SK-N-SH (cell line): ENCODE data around the gene TNN. TPM values are rescaled to one million over a fixed set of nuclear protein-coding genes. Genes with fewer than 3 reads are reported as not detected.

Experiments used
- CTCF ChIA-PET: fragments of 300-600, 350-600 bp; formaldehyde crosslinking; extraction: SDS; loops from one replicate; lab custom pipeline; 2021; lab: Yijun Ruan, JAX
- POLR2A ChIA-PET: fragments of 350-600 bp; sonication (Branson Sonifier 250); formaldehyde crosslinking; extraction: SDS; loops from one replicate; lab custom pipeline; 2020; ENCODE audit warnings: antibody characterized with exemption, inconsistent platforms; lab: Yijun Ruan, JAX
- DNase-seq: peaks from one replicate; pipeline ENCODE4 v3.0.0; 2012
- H2AFZ ChIP-seq: fragments of 200-600 bp; sonication (generic); 2 replicates; pipeline ENCODE4 v1.8.1; 2016; ENCODE audit warnings: antibody characterized with exemption, mild to moderate bottlenecking, low read depth
- H3F3A ChIP-seq: fragments of 200-600 bp; sonication (generic); replicated peaks from 2 replicates; pipeline ENCODE3; 2016; ENCODE audit warnings: antibody characterized with exemption, mild to moderate bottlenecking; ENCODE audit not compliant: insufficient read depth
- H3K27ac ChIP-seq, 2 experiments: fragments of 200-500 bp in 1 of 2; fragments of 200-600 bp in 1 of 2; sonication (Bioruptor generic) in 1 of 2; sonication (generic), shearing (Covaris generic) in 1 of 2; 2 replicates each; pipeline versions ENCODE4 v1.5.1 to v1.6.1; 2014 to 2016; ENCODE audit warnings: low read depth in 2 of 2, inconsistent platforms in 1 of 2, low read length in 1 of 2, mild to moderate bottlenecking in 1 of 2, mixed read lengths in 1 of 2
- H3K27me3 ChIP-seq: fragments of 200-600 bp; sonication (generic), shearing (Covaris generic); 2 replicates; pipeline ENCODE4 v1.6.1; 2016; ENCODE audit warnings: mixed run types; ENCODE audit not compliant: insufficient read depth
- H3K36me3 ChIP-seq, 2 experiments: fragments of 200-500 bp in 1 of 2; fragments of 200-600 bp in 1 of 2; sonication (Bioruptor generic) in 1 of 2; sonication (generic) in 1 of 2; replicated peaks in 1 of 2; 2 replicates each; pipeline versions ENCODE3 to v1.5.1; 2014 to 2016; ENCODE audit warnings: low read length in 1 of 2, mild to moderate bottlenecking in 1 of 2; ENCODE audit not compliant: insufficient read depth in 2 of 2, control insufficient read depth in 1 of 2
- H3K4me1 ChIP-seq, 2 experiments: fragments of 200-500 bp in 1 of 2; fragments of 200-600 bp in 1 of 2; sonication (Bioruptor generic) in 1 of 2; sonication (generic), shearing (Covaris generic) in 1 of 2; 2 replicates each; pipeline versions ENCODE4 v1.5.1 to v1.6.1; 2014 to 2016; ENCODE audit warnings: low read depth in 1 of 2, low read length in 1 of 2, mixed run types in 1 of 2; ENCODE audit not compliant: insufficient read depth in 2 of 2, control insufficient read depth in 1 of 2
- H3K4me2 ChIP-seq: fragments of 200-600 bp; sonication (generic), shearing (Covaris generic); 2 replicates; pipeline ENCODE4 v1.6.1; 2017; ENCODE audit warnings: mixed run types
- H3K4me3 ChIP-seq, 2 experiments: fragments of 200-500 bp in 1 of 2; fragments of 200-600 bp in 1 of 2; sonication (Bioruptor generic) in 1 of 2; sonication (generic), shearing (Covaris generic) in 1 of 2; 2 replicates each; pipeline versions ENCODE4 v1.5.1 to v1.8.1; 2014 to 2016; ENCODE audit warnings: low read depth in 2 of 2, inconsistent platforms in 1 of 2, low read length in 1 of 2, mild to moderate bottlenecking in 1 of 2, mixed read lengths in 1 of 2, moderate library complexity in 1 of 2
- H3K79me2 ChIP-seq: fragments of 200-600 bp; sonication (generic); 2 replicates; pipeline ENCODE4 v1.8.1; 2017; ENCODE audit warnings: mild to moderate bottlenecking; ENCODE audit not compliant: insufficient read depth
- H3K9ac ChIP-seq: fragments of 200-600 bp; sonication (generic); 2 replicates; pipeline ENCODE4 v1.6.1; 2017; ENCODE audit warnings: mixed run types
- H3K9me2 ChIP-seq: fragments of 200-600 bp; sonication (generic); 2 replicates; pipeline ENCODE4 v1.6.1; 2017; ENCODE audit warnings: mixed run types
- H3K9me3 ChIP-seq: fragments of 200-600 bp; sonication (generic); 2 replicates; pipeline ENCODE4 v1.6.1; 2017; ENCODE audit warnings: mixed run types, mild to moderate bottlenecking, moderate library complexity
- H4K20me1 ChIP-seq: fragments of 200-600 bp; sonication (generic); 2 replicates; pipeline ENCODE4 v1.6.1; 2017; ENCODE audit warnings: mild to moderate bottlenecking, mixed run types; ENCODE audit not compliant: insufficient read depth
- ELF1 ChIP-seq: IDR thresholded peaks from 2 replicates; pipeline ENCODE4 v1.4.0; 2012
- EP300 ChIP-seq, 2 experiments: IDR thresholded peaks; 2 replicates each; pipeline versions ENCODE4 v1.4.0 to v1.6.1; 2012; ENCODE audit warnings: borderline replicate concordance in 1 of 2, low read depth in 1 of 2, low read length in 1 of 2
- EZH2phosphoT487 ChIP-seq: fragments of 200-600 bp; sonication (generic); IDR thresholded peaks from 2 replicates; pipeline ENCODE4 v1.6.1; 2017; ENCODE audit warnings: low read depth, mixed run types, mild to moderate bottlenecking, antibody characterized with exemption, moderate library complexity, borderline replicate concordance
- FOSL2 ChIP-seq: IDR thresholded peaks from 2 replicates; pipeline ENCODE4 v1.4.0; 2012; ENCODE audit warnings: low read depth, mild to moderate bottlenecking, moderate library complexity, borderline replicate concordance
- FOXJ3 ChIP-seq: sonication (generic); formaldehyde crosslinking; IDR thresholded peaks from 2 replicates; pipeline ENCODE4 v1.5.1; 2020; ENCODE audit warnings: mild to moderate bottlenecking, missing genetic modification reagents
- GATA2 ChIP-seq: sonication (generic); formaldehyde crosslinking; IDR thresholded peaks from 2 replicates; pipeline ENCODE4 v1.5.0; 2020; ENCODE audit warnings: mild to moderate bottlenecking, missing genetic modification reagents
- MEF2A ChIP-seq: IDR thresholded peaks from 2 replicates; pipeline ENCODE4 v1.4.0; 2012; ENCODE audit warnings: low read depth, borderline replicate concordance
- MXI1 ChIP-seq: IDR thresholded peaks from 2 replicates; pipeline ENCODE4 v1.6.1; 2012; ENCODE audit warnings: mild to moderate bottlenecking, low read depth, low read length, improper control_type of control experiment
- NFIC ChIP-seq: IDR thresholded peaks from 2 replicates; pipeline ENCODE4 v1.4.0; 2012; ENCODE audit warnings: borderline replicate concordance
- NRF1 ChIP-seq: IDR thresholded peaks from 2 replicates; pipeline ENCODE4 v1.6.1; 2012; ENCODE audit warnings: low read depth, mild to moderate bottlenecking, low read length
- RFX5 ChIP-seq: IDR thresholded peaks from 2 replicates; pipeline ENCODE4 v1.6.1; 2012; ENCODE audit warnings: mild to moderate bottlenecking, improper control_type of control experiment, low read length
- RXRA ChIP-seq: IDR thresholded peaks from 2 replicates; pipeline ENCODE4 v1.4.0; 2012; ENCODE audit warnings: low read depth, mild to moderate bottlenecking, borderline replicate concordance
- SIN3A ChIP-seq: IDR thresholded peaks from 2 replicates; pipeline ENCODE4 v1.6.1; 2012; ENCODE audit warnings: low read depth, mild to moderate bottlenecking, low read length, moderate library complexity, borderline replicate concordance
- TAF1 ChIP-seq: IDR thresholded peaks from 2 replicates; pipeline ENCODE4 v1.6.1; 2012; ENCODE audit warnings: low read depth, mild to moderate bottlenecking, low read length, moderate library complexity, borderline replicate concordance
- TEAD4 ChIP-seq: IDR thresholded peaks from 2 replicates; pipeline ENCODE4 v1.4.0; 2012; ENCODE audit warnings: mild to moderate bottlenecking, borderline replicate concordance; ENCODE audit not compliant: insufficient read depth
- WGBS: methylation state at CpG from one replicate; pipeline ENCODE4 v1.1.6; 2017; ENCODE audit warnings: low lambda C conversion rate; 5-methylcytosine and 5-hydroxymethylcytosine counted together
- polyA plus RNA-seq, 3 experiments: library from polyadenylated mRNA; depleted of rRNA; stranded (reverse); fragments of >200 nt; gene quantifications; 2 replicates each; pipeline ENCODE4 v1.2.3, GENCODE V29; 2012
- TF ChIP-seq, protein P1 (sequence below): fragments of 200-600 bp; sonication (generic); IDR thresholded peaks from 2 replicates; pipeline ENCODE4 v1.6.1; 2017; ENCODE audit warnings: antibody characterized with exemption, mild to moderate bottlenecking, moderate library complexity
- TF ChIP-seq, protein P2 (sequence below): IDR thresholded peaks from 2 replicates; pipeline ENCODE4 v1.4.0; 2012; ENCODE audit warnings: low read depth, borderline replicate concordance

TNN gene
- polyA plus RNA-seq, 1 of the 3 experiments (the other 2 are of a cell fraction), result not detected

DNA sequence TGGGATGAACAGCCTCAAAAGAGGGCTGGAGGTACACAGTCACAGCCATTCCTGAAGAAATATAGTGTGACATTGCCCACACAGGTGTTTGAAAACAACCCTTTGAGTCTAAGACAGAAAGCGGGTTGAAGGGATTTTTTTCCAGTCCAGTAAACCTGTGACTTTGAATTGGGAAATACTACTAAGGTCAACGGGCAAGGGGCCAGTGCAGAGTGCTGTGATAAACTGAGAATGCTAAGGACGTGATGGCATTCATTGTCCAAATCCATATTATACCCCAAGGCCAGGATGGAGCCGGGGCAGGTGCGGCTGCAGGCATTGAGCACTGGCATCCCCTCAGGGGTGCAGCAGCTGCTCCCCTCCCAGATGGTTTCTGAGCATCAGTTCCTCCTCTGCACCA lies 88.3 kb downstream of the TNN start:
- ChIA-PET CTCF (interaction anchor here (0.7 to 9.1 kb wide), 33 partner anchors 9 to 1688 kb away, joined by 3 to 176 read pairs (median 6); partner anchors contain the start of genes KIAA0040 and TNR), POLR2A (no interaction called here)
- H3K79me2 ChIP-seq, result no peaks in the 10 kb centered on the region
- H3K4me3 ChIP-seq, result no peak overlapping the region
- H3K27me3 ChIP-seq, result 0 out of 2 replicates have a peak, but pooled peaks cover 10% of the 10 kb centered on the region
- no peaks in the 10 kb centered on the region for H3F3A ChIP-seq
- H3K36me3 ChIP-seq, result no peaks in the 10 kb centered on the region
- no peaks in the 10 kb centered on the region for H3K9me3 ChIP-seq
- H3K4me2 ChIP-seq, result no peak overlapping the region
- whole genome bisulfite sequencing, result 23% methylated on average over 3 of the region's 5 CpGs
- TF ChIP-seq RXRA (no peak), TEAD4 (no peak), EZH2phosphoT487 (no peak), FOXJ3 (CRISPR knock-in tag) (no peak), RFX5 (no peak), ELF1 (no peak), GATA2 (CRISPR knock-in tag) (no peak), TAF1 (no peak)
- H3K4me1 ChIP-seq, result no peaks in the 10 kb centered on the region
- H3K27ac ChIP-seq, result no peak overlapping the region
- no peak overlapping the region for H3K9ac ChIP-seq
- H4K20me1 ChIP-seq, result no peaks in the 10 kb centered on the region
- no peak overlapping the region for H2AFZ ChIP-seq
- no peak for DNase-seq
- no peaks in the 10 kb centered on the region for H3K9me2 ChIP-seq

DNA sequence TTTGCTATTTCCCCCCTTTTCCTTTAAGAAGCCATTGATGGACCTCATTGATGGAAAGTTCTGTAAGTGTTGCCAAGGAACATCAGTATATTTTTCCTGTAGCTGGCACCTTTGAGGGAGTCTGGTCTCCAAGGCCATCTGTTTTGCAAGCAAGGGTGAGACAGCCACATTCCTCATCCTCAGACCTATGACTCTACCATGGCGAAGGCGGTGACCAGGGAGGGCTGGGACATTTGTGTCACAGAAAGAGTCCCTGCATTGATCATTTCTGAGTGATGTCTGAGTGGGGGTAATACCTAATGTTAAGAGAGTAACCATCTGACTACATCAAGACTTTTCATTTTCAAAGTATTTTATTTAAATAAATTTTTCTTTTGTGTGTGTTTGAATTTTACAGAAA lies 89.6 kb downstream of the TNN start:
- 88% methylated on average over 2 of the region's 2 CpGs for WGBS

More for the DNA sequence above, 89.6 kb downstream of the TNN start:
- Histone ChIP-seq H3F3A (no peaks in the 10 kb centered on the region), H3K27ac (no peak overlapping the region), H3K4me1 (no peaks in the 10 kb centered on the region), H3K36me3 (no peaks in the 10 kb centered on the region), H3K4me3 (no peak overlapping the region), H3K9me3 (no peaks in the 10 kb centered on the region), H3K79me2 (no peaks in the 10 kb centered on the region), H2AFZ (no peak overlapping the region), H3K4me2 (no peak overlapping the region), H3K9me2 (no peaks in the 10 kb centered on the region), H3K27me3 (no peaks in the 10 kb centered on the region), H3K9ac (no peak overlapping the region), H4K20me1 (no peaks in the 10 kb centered on the region)
- CTCF ChIA-PET, result interaction anchor here (1.7 to 9.1 kb wide), 4 partner anchors 11 to 1686 kb away, joined by 5 to 176 read pairs (median 10); partner anchors contain the start of gene TNR
- TF ChIP-seq MXI1, result no peak
- no peak for TF ChIP-seq ELF1
- TF ChIP-seq SIN3A, result no peak
- no peak for TF ChIP-seq MEF2A
- TF ChIP-seq, protein P1, sequence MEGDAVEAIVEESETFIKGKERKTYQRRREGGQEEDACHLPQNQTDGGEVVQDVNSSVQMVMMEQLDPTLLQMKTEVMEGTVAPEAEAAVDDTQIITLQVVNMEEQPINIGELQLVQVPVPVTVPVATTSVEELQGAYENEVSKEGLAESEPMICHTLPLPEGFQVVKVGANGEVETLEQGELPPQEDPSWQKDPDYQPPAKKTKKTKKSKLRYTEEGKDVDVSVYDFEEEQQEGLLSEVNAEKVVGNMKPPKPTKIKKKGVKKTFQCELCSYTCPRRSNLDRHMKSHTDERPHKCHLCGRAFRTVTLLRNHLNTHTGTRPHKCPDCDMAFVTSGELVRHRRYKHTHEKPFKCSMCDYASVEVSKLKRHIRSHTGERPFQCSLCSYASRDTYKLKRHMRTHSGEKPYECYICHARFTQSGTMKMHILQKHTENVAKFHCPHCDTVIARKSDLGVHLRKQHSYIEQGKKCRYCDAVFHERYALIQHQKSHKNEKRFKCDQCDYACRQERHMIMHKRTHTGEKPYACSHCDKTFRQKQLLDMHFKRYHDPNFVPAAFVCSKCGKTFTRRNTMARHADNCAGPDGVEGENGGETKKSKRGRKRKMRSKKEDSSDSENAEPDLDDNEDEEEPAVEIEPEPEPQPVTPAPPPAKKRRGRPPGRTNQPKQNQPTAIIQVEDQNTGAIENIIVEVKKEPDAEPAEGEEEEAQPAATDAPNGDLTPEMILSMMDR, result no peak
- no peak for TF ChIP-seq NRF1
- no peak for TF ChIP-seq EP300 (IDR thresholded peaks at IDR 0.05; ENCODE audit: borderline replicate concordance in 1 of 2, low read depth in 1 of 2, low read length in 1 of 2)
- no peak for TF ChIP-seq FOXJ3 (CRISPR knock-in tag)
- TF ChIP-seq FOSL2, result no peak
- no peak for TF ChIP-seq NFIC
- TF ChIP-seq, protein P2, sequence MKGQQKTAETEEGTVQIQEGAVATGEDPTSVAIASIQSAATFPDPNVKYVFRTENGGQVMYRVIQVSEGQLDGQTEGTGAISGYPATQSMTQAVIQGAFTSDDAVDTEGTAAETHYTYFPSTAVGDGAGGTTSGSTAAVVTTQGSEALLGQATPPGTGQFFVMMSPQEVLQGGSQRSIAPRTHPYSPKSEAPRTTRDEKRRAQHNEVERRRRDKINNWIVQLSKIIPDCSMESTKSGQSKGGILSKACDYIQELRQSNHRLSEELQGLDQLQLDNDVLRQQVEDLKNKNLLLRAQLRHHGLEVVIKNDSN, result no peak
- no peak for TF ChIP-seq RXRA
- POLR2A ChIA-PET, result no interaction called here
- no peak for DNase-seq
